PC-3 (cell line): ENCODE data around the gene RNF123.

ENCODE experiments used
- CTCF ChIP-seq: fragments of 300-600 bp; sonication (generic); conservative IDR thresholded peaks from 2 replicates; pipeline ENCODE4 v1.5.1; 2017; ENCODE audit warnings: antibody characterized with exemption, low read depth, mild to moderate bottlenecking, low read length
- EZH2 ChIP-seq: fragments of 300-600 bp; sonication (generic); IDR thresholded peaks from one replicate; pipeline ENCODE4 v1.6.1; 2017; ENCODE audit warnings: antibody characterized with exemption, mild to moderate bottlenecking, low read length; ENCODE audit not compliant: unreplicated experiment
- EZH2phosphoT487 ChIP-seq: fragments of 300-600 bp; sonication (generic); IDR thresholded peaks from 2 replicates; pipeline ENCODE4 v1.6.1; 2018; ENCODE audit warnings: mild to moderate bottlenecking, antibody characterized with exemption, low read length, borderline replicate concordance

- TF ChIP-seq CTCF (no peak), EZH2phosphoT487 (no peak), EZH2 (no peak)
Observed at GRCh38 chr3:49666592-49666991, 22.8 kb upstream of the RNF123 start.
